Hippocampal formation (tissue), 2 donors: Measurements from ENCODE around the gene MAPK11.
"Not testable (repeated sequence)": the region's sequence is repeated elsewhere in the genome, so short reads cannot be mapped to it uniquely, and the experiment has no call there.

ENCODE experiments used
- DNase-seq, 2 donors: peaks; one replicate each; lab custom pipeline; 2025; lab: John Stamatoyannopoulos, UW

The MAPK11 gene

DNA sequence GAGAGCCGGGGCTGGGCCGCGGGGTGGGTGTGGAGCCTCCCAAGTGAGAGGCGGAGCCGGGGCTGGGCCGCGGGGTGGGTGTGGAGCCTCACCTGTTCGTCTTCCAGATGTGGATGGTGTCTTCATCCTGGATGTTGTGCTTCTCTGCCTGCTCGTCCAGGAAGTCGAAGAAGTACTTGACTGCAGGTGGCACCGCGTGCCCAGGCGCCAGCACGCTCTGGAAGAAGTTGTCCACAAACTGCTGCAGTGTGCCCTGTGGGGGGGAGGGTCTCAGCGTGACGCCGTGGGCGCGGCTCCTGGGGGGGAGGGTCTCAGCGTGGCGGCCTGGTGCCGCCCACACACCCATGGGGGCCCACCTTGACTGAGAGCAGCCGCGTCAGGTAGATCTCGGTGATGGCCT lies 7.6 kb upstream of the MAPK11 start:
- DNase-seq, result no peak

DNA sequence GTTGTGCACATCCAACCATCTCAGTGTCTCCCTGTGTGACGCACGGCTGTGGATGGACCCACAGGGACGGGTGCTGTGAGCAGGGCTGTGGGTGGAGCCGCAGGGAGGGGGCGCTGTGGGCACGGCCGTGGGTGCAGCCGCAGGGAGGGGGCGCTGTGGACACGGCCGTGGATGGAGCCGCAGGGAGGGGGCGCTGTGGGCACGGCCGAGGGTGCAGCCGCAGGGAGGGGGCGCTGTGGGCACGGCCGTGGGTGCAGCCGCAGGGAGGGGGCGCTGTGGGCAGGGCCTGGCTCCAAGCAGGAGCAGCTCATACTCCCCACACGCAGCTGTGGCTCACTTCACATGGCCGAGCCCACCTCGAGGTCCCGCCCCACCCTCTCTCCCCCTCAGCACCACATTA lies 6.0 kb upstream of the MAPK11 start:
- DNase-seq, result peak; percentile 69 to 92

DNA sequence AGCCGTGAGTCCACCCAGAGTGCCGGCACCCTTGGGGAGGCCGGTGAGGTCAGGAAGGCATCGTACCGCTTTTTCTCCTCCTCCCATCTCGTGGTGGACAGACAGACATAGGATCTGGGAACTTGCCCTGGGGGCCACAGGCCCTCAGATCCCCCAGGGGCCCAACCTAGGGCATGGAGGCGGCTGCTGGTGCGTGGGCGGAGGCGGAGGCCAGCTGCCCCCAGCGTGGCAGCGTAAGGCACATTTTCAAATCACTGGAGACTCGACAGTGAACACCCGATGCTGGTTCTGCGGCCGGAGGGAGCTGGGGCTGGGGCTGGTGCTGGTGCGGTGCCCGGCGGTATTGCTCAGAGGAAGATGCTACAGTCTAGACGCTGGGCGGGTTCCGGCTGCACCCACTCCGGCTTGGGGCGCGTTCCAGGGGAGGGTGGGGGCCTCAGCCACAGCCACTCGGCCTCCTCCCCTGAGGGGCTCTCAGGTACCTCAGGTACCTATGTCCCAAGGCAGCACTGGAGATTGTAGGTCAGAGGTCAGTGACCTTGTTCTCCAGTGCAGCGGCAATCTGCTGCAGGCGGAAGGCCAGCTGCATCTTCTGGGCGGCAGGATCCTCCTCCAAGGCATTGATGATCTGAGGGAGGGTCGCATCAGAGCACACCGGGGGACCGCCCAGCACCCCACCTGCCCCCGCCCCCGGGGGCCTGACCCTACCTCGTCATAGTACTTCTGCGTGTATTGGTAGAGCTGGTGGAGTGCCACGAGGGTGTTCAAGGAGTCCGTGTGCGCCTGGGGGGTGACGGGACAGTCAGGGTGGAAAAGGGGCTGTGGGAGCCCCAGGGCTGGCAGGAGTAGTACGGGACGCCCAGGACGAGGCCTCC lies 5.2 kb upstream of the MAPK11 start:
- DNase-seq, result no peak

DNA sequence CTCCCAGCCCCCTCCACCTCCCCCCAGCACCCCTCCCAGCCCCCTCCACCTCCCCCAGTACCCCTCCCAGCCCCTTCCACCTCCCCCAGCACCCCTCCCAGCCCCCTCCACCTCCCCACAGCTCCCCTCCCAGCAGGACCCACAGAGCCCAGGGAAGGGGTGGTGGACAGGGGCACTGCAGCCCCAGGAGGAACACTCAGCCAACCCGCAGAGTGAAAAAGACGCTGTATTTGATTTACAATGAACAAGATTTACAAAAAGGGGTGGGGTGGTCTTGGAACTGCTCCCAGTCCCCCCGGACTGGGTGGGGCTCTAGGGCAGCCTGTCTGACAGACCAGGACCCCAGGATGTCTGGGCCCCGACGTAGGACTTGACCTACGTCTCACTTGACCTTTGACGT lies 4.6 kb upstream of the MAPK11 start:
- DNase-seq, result no peak

DNA sequence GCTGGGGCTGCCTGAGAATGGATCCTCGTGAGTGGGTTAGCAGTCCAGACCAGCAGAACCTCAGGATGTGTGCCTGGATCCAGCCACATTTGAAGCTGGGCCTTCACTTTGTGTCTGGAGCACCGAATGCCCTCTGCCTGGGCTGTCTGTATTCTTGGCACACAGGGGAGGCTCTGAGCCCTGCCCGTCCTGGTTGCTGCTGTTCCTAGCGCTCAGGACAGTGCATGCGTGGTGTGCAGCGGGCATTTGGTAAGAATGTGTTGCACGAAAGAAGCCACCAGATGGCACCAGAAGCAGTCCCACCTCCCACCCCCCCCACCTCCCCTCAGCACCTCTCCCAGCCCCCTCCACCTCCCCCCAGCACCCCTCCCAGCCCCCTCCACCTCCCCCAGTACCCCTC lies 4.1 kb upstream of the MAPK11 start:
- DNase-seq, result peak; percentile 27 to 41

DNA sequence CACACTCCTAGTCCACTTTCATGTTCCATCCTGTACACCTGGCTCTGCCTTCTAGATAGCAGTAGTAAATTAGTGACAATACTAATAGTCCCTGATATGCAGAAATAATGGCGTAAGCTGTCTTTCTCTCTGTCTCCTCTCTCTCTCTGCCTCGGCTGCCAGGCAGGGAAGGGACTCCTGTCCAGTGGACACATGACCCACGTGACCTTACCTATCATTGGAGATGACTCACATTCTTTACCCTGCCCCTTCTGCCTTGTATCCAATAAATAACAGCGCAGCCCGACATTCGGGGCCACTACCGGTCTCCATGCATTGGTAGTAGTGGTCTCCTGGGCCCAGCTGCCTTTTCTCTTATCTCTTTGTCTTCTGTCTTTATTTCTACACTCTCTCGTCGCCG lies 3.6 kb upstream of the MAPK11 start:
- DNase-seq, result not testable (repeated sequence)

DNA sequence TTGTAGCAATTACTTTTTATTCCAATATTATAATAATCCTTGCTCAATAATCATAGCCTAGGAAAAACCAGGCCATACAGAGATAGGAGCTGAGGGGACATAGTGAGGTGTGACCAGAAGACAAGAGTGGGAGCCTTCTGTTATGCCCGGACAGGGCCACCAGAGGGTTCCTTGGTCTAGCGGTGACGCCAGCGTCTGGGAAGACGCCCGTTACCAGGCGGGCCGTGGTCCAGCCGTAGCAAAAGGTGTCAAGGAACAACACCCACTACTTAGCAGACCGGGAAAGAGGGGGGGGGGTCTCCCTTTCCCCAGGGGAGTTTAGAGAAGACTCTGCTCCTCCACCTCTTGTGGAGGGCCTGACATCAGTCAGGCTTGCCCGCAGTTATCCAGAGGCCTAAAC lies 3.2 kb upstream of the MAPK11 start:
- not testable (repeated sequence) for DNase-seq

DNA sequence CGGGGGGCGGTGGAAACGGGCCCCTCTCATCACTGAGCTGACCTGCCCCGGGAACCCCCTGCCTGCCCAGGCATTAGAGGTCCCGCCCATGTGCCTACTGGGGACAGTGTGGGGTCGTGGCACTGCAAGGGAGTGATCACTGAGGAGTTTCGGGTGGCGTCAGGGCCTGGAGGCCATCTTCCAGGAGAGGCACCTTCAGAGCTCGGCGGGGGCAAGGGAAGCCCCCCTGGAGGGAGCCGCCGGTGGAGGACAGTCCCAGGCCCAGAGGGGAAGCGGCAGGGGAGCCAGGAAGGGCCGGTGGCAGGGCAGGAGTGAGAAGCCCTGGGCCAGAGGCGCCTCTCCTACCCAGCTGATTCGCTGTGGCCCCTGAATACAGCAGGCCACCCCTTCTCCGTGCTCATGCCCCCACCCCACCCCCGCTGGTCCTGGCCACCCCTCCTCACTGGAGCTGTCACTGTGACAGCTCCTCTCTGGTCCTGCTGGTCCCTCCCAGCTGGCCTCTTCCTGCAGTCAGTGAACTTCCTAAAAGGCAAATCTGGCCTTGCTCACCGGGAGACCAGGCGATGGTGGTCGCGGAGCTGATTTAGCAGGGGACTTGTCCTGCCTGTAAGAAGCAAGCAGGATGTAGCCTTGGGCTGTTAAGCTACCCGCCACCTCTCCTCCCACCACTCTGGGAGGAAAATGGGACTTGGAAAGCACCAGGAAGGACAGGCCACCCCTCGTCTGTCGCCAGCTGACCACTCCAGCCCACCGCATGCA lies 2.0 kb upstream of the MAPK11 start:
- no peak for DNase-seq

DNA sequence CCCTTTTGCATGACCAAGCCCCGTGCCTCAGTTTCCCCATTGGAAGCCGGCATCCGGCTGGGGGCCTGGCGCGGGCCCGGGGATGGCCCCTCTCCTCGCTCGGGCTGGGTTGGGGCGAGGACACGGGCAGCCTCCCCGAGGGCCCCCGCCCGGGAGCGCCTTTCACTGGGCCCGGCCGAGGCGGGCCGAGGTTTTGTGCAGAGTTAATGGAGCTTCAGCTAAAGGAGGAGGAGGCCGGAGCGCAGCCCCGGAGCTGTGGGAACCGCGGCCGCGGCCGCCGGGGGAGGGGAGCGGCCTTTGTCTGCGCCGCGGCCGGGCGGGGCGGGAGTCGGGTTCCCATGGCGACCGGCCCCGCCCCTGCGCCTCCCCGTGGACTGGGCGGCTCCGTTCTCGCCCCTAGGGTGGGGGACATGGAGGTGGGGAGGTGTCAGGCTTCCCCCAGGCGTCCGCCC lies 1.4 kb upstream of the MAPK11 start:
- peak in 1 of 2 donors; percentile 31 for DNase-seq

DNA sequence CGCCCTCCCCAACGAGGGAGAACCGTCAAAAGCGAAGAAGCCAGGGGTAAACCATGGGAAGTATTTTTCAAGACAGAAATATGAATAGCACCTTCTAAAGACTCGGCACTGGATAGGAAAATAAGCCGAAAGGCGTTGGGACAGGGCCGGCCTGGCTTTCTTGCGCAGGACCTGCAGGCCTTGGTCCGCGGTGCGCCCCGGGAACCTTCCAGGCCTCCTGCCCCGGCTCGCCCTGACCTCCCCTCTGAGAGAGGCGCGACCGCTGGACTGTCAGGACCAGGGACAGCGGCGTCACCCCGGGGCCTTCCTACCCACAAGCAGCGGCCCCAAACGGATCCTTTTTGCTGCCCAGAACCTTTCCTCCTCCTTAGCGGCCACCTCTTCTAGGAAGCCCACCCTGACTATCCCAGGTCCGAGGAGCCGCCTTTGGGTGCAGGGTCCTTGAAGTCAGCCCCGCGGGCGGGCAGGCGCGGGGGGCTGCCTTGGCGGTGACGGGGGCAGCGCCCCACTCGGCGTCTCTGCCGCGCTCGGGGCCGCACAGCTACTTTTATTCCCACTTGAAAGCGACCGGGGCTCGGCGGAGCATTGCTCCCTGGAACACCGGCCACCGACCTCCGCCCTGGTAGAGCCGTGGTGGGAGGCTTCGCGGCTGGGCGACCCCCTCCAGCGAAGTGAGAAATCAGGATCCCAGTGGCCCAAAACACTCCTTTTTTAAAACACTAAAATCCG lies 650 bp upstream of the MAPK11 start:
- no peak for DNase-seq

DNA sequence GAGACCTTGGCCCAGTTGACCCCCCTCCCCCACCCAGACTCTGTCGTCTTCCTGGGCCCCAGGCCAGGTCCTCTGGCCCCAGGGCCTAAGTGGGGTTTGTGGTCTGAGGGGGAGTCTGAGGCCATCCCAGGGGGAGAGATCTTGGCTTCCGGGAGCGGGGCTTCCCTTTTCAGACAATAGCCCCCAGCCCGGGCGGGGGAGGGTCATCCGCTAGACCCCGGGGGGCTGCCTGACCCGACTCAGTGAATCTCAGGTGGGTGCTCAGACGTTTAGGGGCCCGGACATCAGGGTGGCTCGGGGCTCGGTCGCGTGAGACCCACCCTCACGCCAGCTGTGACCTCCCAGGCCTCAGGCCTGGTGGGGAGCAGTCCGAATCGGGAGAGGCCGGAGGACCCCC lies 609 bp downstream of the MAPK11 start:
- no peak for DNase-seq

DNA sequence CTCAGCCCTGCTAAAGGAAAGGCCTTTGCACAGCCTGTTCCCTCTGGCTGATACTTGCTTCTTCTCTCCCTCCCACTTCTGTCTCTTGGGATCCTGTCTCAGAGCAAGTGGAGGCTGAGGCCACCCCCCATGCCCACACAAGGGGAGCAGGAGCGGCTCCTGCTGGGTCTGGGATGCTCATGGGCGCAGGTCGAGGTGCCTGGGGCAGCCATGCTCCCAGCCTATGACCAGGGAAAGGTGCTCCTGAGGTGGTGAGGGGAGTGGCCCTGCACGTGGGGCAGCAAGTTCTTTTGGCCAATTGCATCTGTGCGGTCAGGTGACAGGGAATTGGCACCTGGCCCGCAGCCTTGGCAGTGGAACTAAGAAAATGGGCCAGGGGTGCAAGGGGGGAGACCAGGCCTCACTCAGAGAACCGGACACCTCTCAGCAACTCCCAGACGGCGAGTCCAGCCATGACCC lies 1.5 kb downstream of the MAPK11 start:
- no peak for DNase-seq

DNA sequence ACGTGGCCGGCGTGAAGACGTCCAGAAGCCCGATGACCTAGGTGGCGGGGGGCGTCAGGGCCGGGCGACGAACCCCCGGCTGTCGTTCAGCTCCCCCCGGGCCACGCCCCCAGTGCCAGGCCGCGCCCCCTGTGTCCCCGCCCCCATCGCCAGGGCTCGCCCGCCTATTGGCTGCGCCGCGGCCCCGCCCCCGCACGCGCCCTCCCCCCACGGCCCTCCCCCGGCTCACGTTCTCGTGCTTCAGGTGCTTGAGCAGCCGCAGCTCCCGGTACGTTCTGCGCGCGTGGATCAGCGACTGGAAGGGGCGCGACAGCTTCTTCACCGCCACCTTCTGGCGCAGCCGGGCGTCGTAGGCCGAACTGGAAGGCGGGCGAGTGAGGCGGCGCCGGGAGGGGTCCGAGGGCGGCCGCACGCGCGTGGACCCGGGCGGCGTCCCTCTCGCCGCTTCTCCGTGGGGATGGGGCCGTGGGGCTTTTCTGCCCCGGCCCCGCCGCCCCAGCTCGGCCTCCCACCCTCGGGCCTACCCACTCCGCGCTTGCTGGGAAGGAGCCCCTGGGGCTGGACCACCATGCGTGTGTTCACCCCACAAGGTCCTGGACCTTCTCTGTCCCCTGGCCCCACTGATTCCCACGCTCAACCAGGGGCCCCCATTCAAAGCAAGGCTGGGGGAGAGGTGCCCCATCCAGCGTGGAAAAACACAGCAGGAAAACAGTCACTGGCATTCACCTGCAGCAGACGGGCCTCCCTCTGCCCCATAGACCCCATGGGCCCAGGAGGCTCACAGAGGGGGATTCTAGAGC lies 2.4 kb downstream of the MAPK11 start:
- DNase-seq, result no peak

DNA sequence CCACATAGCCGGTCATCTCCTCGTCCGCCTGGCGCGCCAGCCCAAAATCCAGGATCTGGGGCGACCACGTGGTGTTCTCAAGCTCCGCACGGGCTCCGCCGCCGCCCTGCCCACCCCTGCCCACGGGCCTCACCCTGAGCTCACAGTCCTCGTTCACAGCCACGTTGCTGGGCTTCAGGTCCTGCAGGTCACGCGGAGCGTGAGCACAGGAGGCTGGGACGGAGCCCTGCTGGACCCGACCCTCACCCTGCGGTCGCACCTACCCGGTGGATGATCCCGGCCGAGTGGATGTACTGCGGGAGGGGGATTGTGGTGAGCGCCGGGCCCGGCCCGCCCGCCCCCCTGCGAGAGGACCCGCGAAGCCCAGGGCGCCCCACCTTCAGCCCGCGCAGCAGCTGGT lies 3.2 kb downstream of the MAPK11 start:
- DNase-seq, result no peak

DNA sequence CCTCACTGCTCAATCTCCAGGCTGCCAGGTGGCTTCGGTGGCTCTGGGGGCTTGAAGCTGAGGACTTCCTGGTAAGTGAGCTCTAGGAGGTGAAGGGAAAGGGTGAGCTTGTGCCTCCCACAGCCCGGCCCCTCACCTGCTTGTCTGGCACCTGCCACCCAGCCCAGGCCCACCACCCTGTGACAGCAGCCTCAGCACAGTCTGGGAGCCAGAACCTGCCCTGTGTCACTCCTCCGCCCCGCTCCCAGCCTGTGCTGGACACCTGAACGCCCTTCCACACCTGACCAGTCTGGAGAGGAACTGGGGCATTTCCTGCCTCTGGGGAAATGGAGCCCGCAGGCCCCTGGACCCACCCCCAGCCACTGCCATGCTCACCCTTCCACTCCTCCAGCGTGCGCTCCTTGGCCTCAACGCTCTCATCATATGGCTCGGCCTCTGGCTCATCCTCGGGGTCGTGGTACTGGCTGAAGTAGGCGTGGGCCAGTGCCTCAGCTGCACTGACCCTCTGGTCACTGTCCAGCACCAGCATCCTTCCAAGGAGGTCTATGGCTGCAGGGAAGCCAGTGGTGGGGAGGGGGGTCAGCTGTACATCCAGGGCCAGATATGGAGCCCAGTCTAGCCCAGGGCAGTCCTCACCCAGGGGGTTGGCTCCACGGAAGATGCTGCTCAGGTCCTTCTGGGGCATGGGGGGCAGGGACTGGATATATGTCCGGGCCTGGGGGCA lies 5.1 kb downstream of the MAPK11 start:
- no peak for DNase-seq

DNA sequence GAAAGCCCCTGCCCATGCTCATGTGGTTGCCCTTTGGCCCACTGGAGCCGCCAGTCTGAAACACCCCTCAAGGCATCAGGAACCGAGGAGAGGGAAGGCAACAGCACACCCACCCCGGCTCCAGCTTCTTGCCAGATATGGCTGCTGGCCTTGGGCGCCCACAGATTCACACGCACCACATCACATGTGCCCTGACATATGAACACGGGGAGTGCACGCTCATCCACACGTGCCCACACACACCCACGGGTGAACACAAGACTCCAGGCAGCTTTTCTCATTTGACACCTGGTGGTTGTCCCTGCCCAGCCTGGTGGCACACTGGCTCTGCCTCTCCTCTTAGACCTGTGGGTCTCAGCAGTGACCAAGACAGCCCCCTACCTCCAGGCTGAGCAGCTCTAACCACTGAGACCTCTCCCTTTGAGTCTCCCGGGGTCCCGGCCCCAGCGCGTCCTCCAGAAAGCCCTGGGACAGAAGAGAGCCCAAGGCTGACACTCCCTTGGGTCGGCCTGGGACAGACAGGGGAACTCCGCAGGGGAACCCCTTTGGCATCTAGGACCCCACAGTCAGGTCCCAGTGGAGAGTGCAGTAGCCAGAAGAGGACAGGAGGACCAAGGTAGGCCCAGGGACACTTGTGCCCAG lies 6.0 kb downstream of the MAPK11 start:
- DNase-seq, result no peak

DNA sequence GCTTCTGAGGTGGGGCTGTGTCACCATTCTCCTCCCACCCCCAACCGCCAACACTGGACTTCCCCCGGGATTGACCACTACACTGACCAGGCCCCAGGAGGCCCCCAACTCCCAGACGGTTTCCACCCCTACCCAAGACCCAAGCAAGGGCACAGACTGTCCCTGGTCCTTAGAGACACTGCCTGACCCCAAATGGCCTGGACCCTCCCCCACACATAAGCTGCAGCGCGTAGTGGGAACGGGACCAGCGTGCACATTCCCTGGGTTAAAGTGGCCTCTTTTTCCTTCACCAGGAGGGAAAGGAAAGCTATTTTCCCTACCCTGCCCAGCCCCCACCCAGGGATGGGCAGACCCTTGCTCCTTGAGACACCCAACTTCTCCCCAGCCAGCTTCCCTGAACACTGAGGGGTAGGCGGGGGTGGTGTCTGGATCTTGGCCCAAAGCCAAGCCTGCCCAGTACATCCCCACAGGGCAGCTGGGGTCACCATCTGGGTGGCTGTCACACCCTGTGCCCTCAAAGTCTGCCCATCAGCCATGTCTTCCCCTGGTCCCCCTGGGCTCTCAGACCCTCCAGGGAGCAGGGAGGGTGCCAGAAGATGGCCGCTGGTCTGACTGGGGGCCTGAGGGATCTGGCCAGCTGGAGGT lies 7.1 kb downstream of the MAPK11 start:
- no peak for DNase-seq

DNA sequence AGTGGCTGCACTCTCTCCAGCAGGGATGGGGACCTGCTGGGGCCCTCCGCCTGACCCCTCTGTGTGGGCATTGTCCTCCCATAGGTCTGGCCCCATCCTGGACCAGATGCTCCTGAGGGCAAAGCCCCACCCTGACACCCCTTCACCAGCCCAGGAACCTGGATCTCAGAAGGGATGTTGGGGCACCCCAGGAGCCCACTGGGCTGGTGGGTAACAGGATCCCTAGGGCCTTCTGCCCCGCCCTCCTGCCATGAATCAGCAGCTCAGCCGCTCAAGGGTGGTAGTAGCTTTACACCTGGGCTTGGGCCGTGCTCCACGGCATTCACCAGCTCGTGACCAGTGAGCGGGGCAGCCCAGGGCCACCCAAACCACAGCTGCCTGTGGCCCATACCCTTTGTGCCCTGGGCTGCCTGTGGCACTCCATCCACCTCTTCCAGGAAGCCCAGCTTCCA lies 7.7 kb downstream of the MAPK11 start:
- no peak for DNase-seq

DNA sequence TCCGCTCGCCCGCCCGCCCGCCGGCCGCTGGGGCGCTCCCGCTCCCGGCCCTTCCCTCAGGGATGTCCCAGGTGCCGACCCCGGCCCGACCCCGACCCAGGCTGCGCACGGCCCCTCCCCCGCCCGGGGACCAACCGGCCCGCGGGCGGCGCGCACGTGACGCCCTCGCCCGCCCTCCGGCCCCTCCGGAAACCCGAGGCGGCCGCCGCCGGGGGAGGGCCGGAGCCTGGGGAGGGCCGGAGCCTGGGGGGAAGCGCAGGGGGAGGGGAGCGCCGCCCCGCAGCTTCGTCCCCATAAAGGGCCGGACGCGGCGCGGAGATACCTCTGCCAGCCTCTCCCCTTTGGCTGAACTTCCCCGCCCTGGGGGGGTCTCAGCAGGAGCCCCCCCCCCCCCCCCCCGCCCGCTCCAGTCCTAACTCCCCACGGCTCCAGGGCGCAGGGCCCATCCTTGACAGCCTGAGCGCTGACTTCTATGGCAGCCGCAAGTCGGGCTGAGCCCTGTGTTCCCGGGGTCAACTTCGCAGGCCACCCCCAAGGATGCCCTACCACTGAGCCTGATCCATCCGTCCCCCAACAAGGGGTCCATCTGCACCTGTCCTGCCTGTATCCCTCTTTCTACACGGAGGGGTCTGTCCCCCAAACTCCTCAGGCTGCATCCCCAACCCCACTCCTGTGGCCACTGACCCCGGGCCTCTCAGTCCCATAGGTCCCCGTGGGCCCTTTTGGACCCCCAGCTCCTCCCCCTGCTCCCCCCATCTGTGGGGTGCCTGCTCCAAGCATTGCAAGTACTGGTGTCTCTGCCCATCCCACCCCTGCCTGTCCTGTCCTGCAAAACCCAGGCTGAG lies 8.3 kb downstream of the MAPK11 start, which contains the start of gene MAPK12:
Gene MAPK12, minus strand, starts transcription at position 69 of the 845 bp plus-strand sequence. CDS start 174 bp downstream, outside the sequence.
- no peak for DNase-seq
